Measurements from ENCODE around the gene GTF2A1L.
"Not testable (repeated sequence)": the region's sequence is repeated elsewhere in the genome, so short reads cannot be mapped to it uniquely, and the experiment has no call there.

Gene GTF2A1L

GRCh38 chr2:48617618-48618017 is at the start of gene GTF2A1L:
Gene GTF2A1L (plus strand): TSS chr2:48617856. CDS start chr2:48617875, 19 bp downstream.
- DNase-seq = no peak

GRCh38 chr2:48568547-48568946 is 49.1 kb upstream of the GTF2A1L start:
- no peak for DNase-seq

GRCh38 chr2:48569433-48569832 is 48.2 kb upstream of the GTF2A1L start:
- no peak for DNase-seq

- DNase-seq = no peak
Measured at GRCh38 chr2:48572816-48573215, 44.8 kb upstream of the GTF2A1L start.

GRCh38 chr2:48574353-48575287 is 43.0 kb upstream of the GTF2A1L start:
- no peak for DNase-seq

GRCh38 chr2:48578313-48578712 is 39.3 kb upstream of the GTF2A1L start:
- no peak for DNase-seq

GRCh38 chr2:48583961-48584360 is 33.7 kb upstream of the GTF2A1L start:
- no peak for DNase-seq

GRCh38 chr2:48584551-48584950 is 33.1 kb upstream of the GTF2A1L start:
- DNase-seq = no peak

- DNase-seq = no peak
Measured at GRCh38 chr2:48586433-48586832, 31.2 kb upstream of the GTF2A1L start.

- no peak for DNase-seq
Measured at GRCh38 chr2:48587560-48587959, 30.1 kb upstream of the GTF2A1L start.

- DNase-seq = no peak
Measured at GRCh38 chr2:48587961-48588360, 29.7 kb upstream of the GTF2A1L start.

- DNase-seq = no peak
Measured at GRCh38 chr2:48588745-48589144, 28.9 kb upstream of the GTF2A1L start.

GRCh38 chr2:48589170-48589767 is 28.4 kb upstream of the GTF2A1L start:
- no peak for DNase-seq

- DNase-seq = no peak
Measured at GRCh38 chr2:48590017-48590416, 27.6 kb upstream of the GTF2A1L start.

- no peak for DNase-seq
Measured at GRCh38 chr2:48592067-48592466, 25.6 kb upstream of the GTF2A1L start.

- not testable (repeated sequence) for DNase-seq
Measured at GRCh38 chr2:48596751-48597150, 20.9 kb upstream of the GTF2A1L start.

GRCh38 chr2:48597492-48597891 is 20.2 kb upstream of the GTF2A1L start:
- no peak for DNase-seq

- DNase-seq = no peak
Measured at GRCh38 chr2:48600204-48600813, 17.3 kb upstream of the GTF2A1L start.

GRCh38 chr2:48600917-48601316 is 16.7 kb upstream of the GTF2A1L start:
- no peak for DNase-seq

GRCh38 chr2:48601349-48601748 is 16.3 kb upstream of the GTF2A1L start:
- DNase-seq = no peak

GRCh38 chr2:48605482-48606175 is 12.0 kb upstream of the GTF2A1L start:
- no peak for DNase-seq

- no peak for DNase-seq
Measured at GRCh38 chr2:48607307-48608014, 10.2 kb upstream of the GTF2A1L start.

- DNase-seq = no peak
Measured at GRCh38 chr2:48613211-48613610, 4.4 kb upstream of the GTF2A1L start.

Measured in activated CD8-positive, alpha-beta memory T cell treated with anti-CD3 and anti-CD28 coated beads, Interleukin-2, amount 50 U/mL, for 4 hours (primary cell).